Calu3 (cell line): ENCODE results near the gene WWOX. TPM values are rescaled to one million over a fixed set of nuclear protein-coding genes. Genes with fewer than 3 reads are reported as not detected.

Experiments used
- BruUV-seq: library from RNA; stranded (reverse); fragments of 400-500 nt; replicated peaks from 2 replicates; lab custom pipeline; 2021; lab: Mats Ljungman, UMichigan
- CTCF ChIA-PET: fragments of 300-600 bp; sonication (Branson Sonifier 250); formaldehyde crosslinking; loops from one replicate; lab custom pipeline; 2022; ENCODE audit warnings: antibody characterized with exemption; lab: Charles Lee
- DNase-seq: peaks from one replicate; pipeline ENCODE4 v3.0.0; 2022
- H3K27ac Mint-ChIP-seq: one replicate; pipeline ENCODE4 v1.8.0; 2022; ENCODE audit warnings: mixed read lengths; ENCODE audit not compliant: unreplicated experiment
- H3K27me3 Mint-ChIP-seq: one replicate; pipeline ENCODE4 v1.8.0; 2022; ENCODE audit warnings: mixed read lengths; ENCODE audit not compliant: unreplicated experiment
- H3K36me3 Mint-ChIP-seq: one replicate; pipeline ENCODE4 v1.8.0; 2022; ENCODE audit warnings: mild to moderate bottlenecking, moderate library complexity, mixed read lengths; ENCODE audit not compliant: insufficient read depth, unreplicated experiment
- H3K4me1 Mint-ChIP-seq: one replicate; pipeline ENCODE4 v1.8.0; 2022; ENCODE audit warnings: mild to moderate bottlenecking, low read depth, mixed read lengths; ENCODE audit not compliant: unreplicated experiment
- H3K4me3 Mint-ChIP-seq: one replicate; pipeline ENCODE4 v1.8.0; 2022; ENCODE audit warnings: mild to moderate bottlenecking, low read depth, moderate library complexity, mixed read lengths; ENCODE audit not compliant: unreplicated experiment
- H3K9me3 Mint-ChIP-seq: one replicate; pipeline ENCODE4 v1.8.0; 2022; ENCODE audit warnings: low read depth, mixed read lengths; ENCODE audit not compliant: unreplicated experiment
- CTCF ChIP-seq: fragments of 200-600 bp; IDR thresholded peaks from one replicate; pipeline ENCODE4 v1.8.0; 2022; ENCODE audit warnings: antibody characterized with exemption; ENCODE audit not compliant: unreplicated experiment
- intact Hi-C: fragments of 100-400 bp; cut with micrococcal nuclease; formaldehyde crosslinking; loops from one replicate; pipeline ENCODE4 v1.10.0; 2022; ENCODE audit not compliant: unreplicated experiment
- total RNA-seq: library from RNA; stranded (reverse); gene quantifications from 2 replicates; pipeline ENCODE4 v1.2.3, GENCODE V29; 2022

The WWOX gene
- total RNA-seq, 1 experiment from 2014 or later = 33.5 TPM

GRCh38 chr16:78799429-78799828 lies 700.0 kb downstream of the WWOX start:
- DNase-seq = no peak
- CTCF ChIA-PET = no interaction called here
- TF ChIP-seq CTCF = no peak
- Mint-ChIP-seq H3K36me3 (no peaks in the 10 kb centered on the region), H3K4me3 (no peak overlapping the region), H3K27me3 (no peaks in the 10 kb centered on the region), H3K9me3 (peaks cover 21% of the 10 kb centered on the region), H3K27ac (no peak overlapping the region), H3K4me1 (no peaks in the 10 kb centered on the region)
- no TSS peak for BruUV-seq
- intact Hi-C loops = no loop called here

- TF ChIP-seq CTCF = no peak
- BruUV-seq = no TSS peak
- H3K27ac Mint-ChIP-seq = no peak overlapping the region
- DNase-seq = no peak
- no peak overlapping the region for H3K4me3 Mint-ChIP-seq
- CTCF ChIA-PET = no interaction called here
- H3K4me1 Mint-ChIP-seq = no peaks in the 10 kb centered on the region
- intact Hi-C loops = no loop called here
- H3K36me3 Mint-ChIP-seq = no peaks in the 10 kb centered on the region
- H3K9me3 Mint-ChIP-seq = peaks cover 15% of the 10 kb centered on the region
- H3K27me3 Mint-ChIP-seq = no peaks in the 10 kb centered on the region
These were observed 701.1 kb downstream of the WWOX start for GRCh38 chr16:78800523-78800922.

DNA sequence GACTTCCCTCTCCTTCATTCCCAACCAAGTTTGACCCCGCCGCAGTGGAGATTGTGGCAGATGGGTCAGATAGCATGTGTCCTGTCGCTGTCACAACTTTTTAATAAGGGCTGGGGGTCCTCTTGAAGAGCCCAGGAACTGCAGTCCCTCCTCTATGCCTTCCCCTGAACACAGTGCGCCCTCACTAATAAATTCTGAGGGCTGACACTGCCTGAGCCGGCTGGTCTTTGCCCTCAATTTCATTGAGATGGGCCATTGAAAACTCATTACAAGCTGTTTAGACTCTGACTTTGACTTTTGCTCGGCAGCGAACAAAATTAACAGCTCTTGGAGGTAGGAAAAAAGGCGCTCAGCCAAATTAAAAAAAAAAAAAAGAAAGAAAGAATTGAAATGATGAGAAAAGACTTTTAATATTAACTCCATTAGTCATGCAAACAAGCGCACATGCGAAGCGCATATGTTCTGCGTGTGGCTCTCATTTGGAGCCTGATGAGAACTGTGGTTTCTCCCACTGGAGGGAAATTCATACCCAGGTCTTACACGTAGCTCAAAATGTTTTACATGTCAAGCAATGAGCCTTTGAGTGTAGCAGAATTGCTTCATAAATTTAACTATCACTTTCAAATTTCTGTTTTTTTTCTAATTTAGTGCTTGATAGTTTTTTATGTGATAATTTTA lies 704.7 kb downstream of the WWOX start:
- no peak overlapping the region for H3K27ac Mint-ChIP-seq
- intact Hi-C loops = no loop called here
- CTCF ChIA-PET = no interaction called here
- TF ChIP-seq CTCF = no peak
- no peaks in the 10 kb centered on the region for H3K27me3 Mint-ChIP-seq
- no peak for DNase-seq
- no TSS peak for BruUV-seq
- no peaks in the 10 kb centered on the region for H3K36me3 Mint-ChIP-seq
- H3K4me3 Mint-ChIP-seq = no peak overlapping the region
- no peaks in the 10 kb centered on the region for H3K4me1 Mint-ChIP-seq
- H3K9me3 Mint-ChIP-seq = peaks cover 22% of the 10 kb centered on the region

GRCh38 chr16:78805556-78805955 lies 706.1 kb downstream of the WWOX start:
- H3K9me3 Mint-ChIP-seq = peaks cover 23% of the 10 kb centered on the region
- no peaks in the 10 kb centered on the region for H3K4me1 Mint-ChIP-seq
- no peak for DNase-seq
- CTCF ChIA-PET = no interaction called here
- no peaks in the 10 kb centered on the region for H3K36me3 Mint-ChIP-seq
- H3K4me3 Mint-ChIP-seq = no peak overlapping the region
- no TSS peak for BruUV-seq
- intact Hi-C loops = no loop called here
- no peak overlapping the region for H3K27ac Mint-ChIP-seq
- no peaks in the 10 kb centered on the region for H3K27me3 Mint-ChIP-seq
- TF ChIP-seq CTCF = no peak
